HUES64 (cell line): ENCODE data around the gene FADD.

ENCODE experiments used
- H3K27ac ChIP-seq: 2 replicates; pipeline ENCODE4 v1.7.0; 2013; ENCODE audit warnings: low read depth, low read length, inconsistent platforms
- H3K27me3 ChIP-seq: 2 replicates; pipeline ENCODE4 v1.6.1; 2013; ENCODE audit warnings: mild to moderate bottlenecking, low read length; ENCODE audit not compliant: insufficient read depth
- H3K36me3 ChIP-seq: 2 replicates; pipeline ENCODE4 v1.6.1; 2013; ENCODE audit warnings: mild to moderate bottlenecking, low read length; ENCODE audit not compliant: insufficient read depth
- H3K4me1 ChIP-seq: 2 replicates; pipeline ENCODE4 v1.6.1; 2013; ENCODE audit warnings: mild to moderate bottlenecking, low read length, moderate library complexity; ENCODE audit not compliant: insufficient read depth
- H3K4me3 ChIP-seq: 2 replicates; pipeline ENCODE4 v1.5.1; 2013; ENCODE audit warnings: mild to moderate bottlenecking, low read length, moderate library complexity
- H3K9ac ChIP-seq: 2 replicates; pipeline ENCODE4 v1.6.1; 2013; ENCODE audit warnings: mild to moderate bottlenecking, low read depth, low read length
- H3K9me3 ChIP-seq: 2 replicates; pipeline ENCODE4 v1.6.1; 2013; ENCODE audit warnings: low read depth, low read length; ENCODE audit not compliant: insufficient read depth
- WGBS: fragments of 150-250, 120-280 bp; methylation state at CpG from one replicate; pipeline ENCODE4 v1.1.7; 2013; ENCODE audit warnings: missing lambda C conversion rate; 5-methylcytosine and 5-hydroxymethylcytosine counted together

Gene FADD

DNA sequence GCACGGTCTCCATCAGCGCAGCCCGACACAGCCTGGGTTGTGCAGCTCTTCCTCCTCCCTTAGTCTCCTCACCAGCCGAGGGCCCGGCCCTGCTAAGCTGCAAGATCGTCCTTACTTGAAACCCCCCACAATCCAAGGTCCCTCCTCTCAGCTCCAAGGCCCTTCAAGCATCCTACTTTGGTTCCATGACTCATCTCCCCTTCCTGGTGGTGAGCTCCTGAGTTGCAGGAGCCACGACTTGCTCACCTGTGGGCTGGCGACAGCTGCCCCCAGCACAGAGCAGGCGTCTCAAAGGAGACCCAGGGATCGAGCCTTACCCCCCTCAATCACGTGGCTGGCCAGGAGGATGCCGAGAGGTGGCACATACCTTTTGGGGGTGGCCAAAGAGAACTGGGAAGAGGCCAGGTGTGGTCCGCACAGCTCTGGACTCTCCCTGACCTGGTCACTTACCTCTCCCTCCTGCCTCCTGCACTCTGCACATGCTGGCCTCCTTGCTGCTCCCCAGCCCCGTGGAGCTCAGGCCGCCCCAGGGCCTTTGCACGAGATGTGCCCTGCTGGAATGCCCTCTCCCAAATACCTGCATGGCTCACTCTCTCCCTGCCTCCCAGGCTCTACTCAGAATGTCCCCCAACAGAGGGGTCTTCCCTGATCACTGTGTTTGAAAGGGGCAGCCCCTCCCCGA, 35.2 kb upstream of the FADD start:
- no peak overlapping the region for H3K4me3 ChIP-seq
- H3K27ac ChIP-seq: no peak overlapping the region
- H3K9me3 ChIP-seq: no peaks in the 10 kb centered on the region
- 91% methylated on average over 17 of the region's 17 CpGs for WGBS
- no peaks in the 10 kb centered on the region for H3K27me3 ChIP-seq
- H3K4me1 ChIP-seq: no peaks in the 10 kb centered on the region
- no peak overlapping the region for H3K9ac ChIP-seq
- no peaks in the 10 kb centered on the region for H3K36me3 ChIP-seq

DNA sequence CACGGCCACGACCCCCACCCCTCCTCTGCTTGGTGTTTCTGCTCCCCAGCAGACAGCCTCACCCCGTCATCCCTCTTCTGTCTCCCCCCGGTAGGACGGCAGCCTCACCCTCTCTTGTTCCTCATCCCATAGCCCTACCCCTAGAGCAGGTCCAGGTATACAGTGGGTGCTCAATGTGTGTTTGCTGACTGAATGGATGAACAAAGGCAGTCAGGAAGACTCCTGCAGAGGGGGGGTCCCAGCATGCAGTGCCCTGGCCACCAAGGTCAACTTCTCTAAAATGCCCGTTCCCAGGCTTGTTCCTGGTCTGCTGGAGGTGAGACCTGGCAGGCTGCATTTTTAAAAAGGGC, 34.7 kb upstream of the FADD start:
- Histone ChIP-seq H3K27ac (no peak overlapping the region), H3K4me1 (no peaks in the 10 kb centered on the region), H3K9me3 (no peaks in the 10 kb centered on the region), H3K36me3 (no peaks in the 10 kb centered on the region), H3K27me3 (no peaks in the 10 kb centered on the region), H3K9ac (no peak overlapping the region), H3K4me3 (no peak overlapping the region)
- WGBS: 94% methylated on average over 5 of the region's 6 CpGs

DNA sequence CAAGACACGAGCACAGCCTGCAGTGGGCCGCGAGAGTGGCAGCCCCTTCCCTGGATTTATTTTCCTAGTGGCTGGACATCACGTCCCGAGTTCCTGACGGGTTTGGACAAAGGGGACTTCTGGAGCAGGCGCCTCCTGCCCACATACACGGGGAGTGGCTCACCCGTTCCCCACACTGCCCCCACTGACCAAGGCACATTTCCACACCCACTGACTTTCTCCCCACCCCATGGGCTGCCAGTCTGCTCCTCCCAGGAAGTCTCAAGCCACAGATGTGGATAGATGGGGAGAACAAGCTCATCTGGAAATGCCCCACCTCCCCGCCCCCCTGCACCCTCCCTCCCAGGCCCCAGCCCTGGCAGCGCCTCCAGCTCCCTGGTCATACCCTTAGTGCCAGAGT, 34.0 kb upstream of the FADD start:
- WGBS: 93% methylated on average over 10 of the region's 11 CpGs
- Histone ChIP-seq H3K27ac (no peak overlapping the region), H3K4me1 (no peaks in the 10 kb centered on the region), H3K9me3 (no peaks in the 10 kb centered on the region), H3K36me3 (no peaks in the 10 kb centered on the region), H3K4me3 (no peak overlapping the region), H3K9ac (no peak overlapping the region), H3K27me3 (no peaks in the 10 kb centered on the region)

DNA sequence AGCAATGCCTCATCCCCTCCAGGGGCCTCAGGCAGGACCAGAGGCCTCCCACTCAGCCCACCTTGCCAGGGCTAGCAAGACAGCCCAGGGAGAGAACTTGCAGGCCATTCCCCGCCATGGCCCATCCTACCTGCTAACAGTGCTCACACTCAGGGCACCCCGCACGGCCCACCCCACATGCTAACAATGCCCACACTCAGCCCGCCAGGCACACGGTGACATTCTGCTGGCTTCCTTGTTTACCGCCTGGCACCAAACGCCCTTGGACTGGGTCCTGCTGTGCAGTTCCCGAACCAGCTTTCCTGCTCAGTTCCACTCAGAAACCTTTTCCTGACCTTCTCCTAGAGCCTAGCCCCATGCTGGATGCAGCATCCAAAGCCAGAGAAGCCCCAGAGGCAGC, 33.5 kb upstream of the FADD start:
- peaks cover 3% of the 10 kb centered on the region; the same call in 1 of the 2 replicates for H3K4me1 ChIP-seq
- no peaks in the 10 kb centered on the region for H3K9me3 ChIP-seq
- H3K4me3 ChIP-seq: no peak overlapping the region
- WGBS: 92% methylated on average over 8 of the region's 8 CpGs
- no peak overlapping the region for H3K27ac ChIP-seq
- no peaks in the 10 kb centered on the region for H3K27me3 ChIP-seq
- no peaks in the 10 kb centered on the region for H3K36me3 ChIP-seq
- no peak overlapping the region for H3K9ac ChIP-seq

DNA sequence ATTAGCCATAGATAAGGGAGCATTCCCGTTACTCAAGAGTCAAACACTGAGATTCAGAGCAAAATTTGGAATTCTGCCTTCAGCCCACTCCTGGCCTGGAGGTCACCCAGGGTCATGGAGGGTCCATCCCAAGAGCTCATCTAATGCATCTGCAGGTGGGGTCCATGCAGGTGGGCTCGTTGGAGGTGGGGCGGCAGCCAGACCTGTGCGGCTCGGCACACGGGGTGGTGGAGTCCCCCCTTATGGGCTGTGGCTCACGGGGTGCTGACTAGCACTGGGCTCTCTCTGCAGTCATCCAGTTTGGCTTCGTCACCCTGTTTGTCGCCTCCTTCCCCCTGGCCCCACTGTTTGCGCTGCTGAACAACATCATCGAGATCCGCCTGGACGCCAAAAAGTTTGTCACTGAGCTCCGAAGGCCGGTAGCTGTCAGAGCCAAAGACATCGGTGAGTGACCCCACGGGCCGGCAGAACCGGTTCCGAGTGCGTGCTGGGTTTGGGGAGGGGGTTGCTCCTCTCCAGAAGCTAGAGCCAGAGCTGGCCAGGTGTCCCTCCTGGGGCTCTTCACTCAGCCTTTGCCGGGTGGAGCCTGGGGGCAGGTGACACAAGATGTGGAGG, 32.4 kb upstream of the FADD start:
- WGBS: 95% methylated on average over 22 of the region's 22 CpGs

DNA sequence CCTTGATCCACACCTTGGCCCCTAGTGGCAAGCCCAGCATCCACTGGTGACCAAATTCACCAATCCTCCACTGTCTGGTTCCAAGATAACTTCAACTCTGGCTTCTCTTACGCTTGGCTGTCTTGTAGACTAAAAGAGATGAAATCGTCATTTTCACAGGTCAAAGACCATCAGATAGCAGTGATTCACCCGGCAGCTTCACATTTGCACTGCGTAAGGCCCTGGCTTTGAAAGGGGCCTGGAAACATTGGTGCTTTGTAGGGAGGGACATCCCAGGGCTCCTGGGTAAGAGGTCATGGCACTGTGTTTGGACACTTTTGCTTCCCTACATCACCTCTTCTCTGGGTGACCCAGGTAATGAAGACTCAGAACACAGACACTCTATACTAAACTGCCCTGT, 30.1 kb upstream of the FADD start:
- Histone ChIP-seq H3K27ac (no peak overlapping the region), H3K9ac (no peak overlapping the region), H3K36me3 (no peaks in the 10 kb centered on the region), H3K27me3 (no peaks in the 10 kb centered on the region), H3K4me1 (peaks cover 12% of the 10 kb centered on the region; the same call in 1 of the 2 replicates), H3K4me3 (no peak overlapping the region), H3K9me3 (no peaks in the 10 kb centered on the region)
- 92% methylated on average over 4 of the region's 4 CpGs for WGBS

More for the DNA sequence above, 32.4 kb upstream of the FADD start:
- no peaks in the 10 kb centered on the region for H3K27me3 ChIP-seq
- no peak overlapping the region for H3K27ac ChIP-seq
- H3K4me3 ChIP-seq: no peak overlapping the region
- H3K9me3 ChIP-seq: no peaks in the 10 kb centered on the region
- peaks cover 12% of the 10 kb centered on the region; the same call in 1 of the 2 replicates for H3K4me1 ChIP-seq
- H3K36me3 ChIP-seq: no peaks in the 10 kb centered on the region
- no peak overlapping the region for H3K9ac ChIP-seq

DNA sequence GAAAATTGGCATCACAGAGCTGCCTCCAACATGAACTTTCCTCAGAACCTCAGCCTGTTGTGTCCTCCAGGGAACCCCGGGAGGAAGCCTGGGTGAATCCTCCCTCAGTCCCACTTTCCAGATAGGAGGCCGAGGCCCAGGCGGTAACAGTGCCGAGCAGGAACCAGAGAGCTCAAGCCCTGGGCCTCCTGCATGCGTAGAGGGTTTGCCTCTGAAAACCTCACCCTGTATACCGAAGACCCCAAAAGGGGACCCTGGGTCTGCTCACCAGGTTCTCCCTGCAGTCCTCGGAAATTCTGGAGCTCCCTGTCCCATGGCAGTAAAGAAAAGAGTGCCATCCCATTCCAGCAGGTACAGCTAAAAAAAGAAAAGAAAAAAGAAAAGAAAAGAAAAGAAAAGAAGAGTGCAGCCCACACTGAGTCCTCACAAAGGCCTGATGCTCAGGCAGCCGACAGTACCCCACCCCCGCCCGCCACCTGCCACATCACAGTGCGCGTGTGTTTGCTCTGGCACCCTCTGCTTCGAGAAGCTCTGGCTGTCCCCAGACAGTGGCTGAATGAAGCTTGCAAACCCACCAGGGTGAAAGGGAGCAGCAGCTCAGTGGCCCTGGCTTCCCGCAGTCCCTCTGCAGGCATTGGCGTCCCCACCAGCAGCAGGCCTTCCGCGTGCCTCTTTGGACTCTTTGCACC, 28.4 kb upstream of the FADD start:
- H3K4me1 ChIP-seq: peaks cover 12% of the 10 kb centered on the region; the same call in 1 of the 2 replicates
- 84% methylated on average over 17 of the region's 17 CpGs for WGBS
- no peaks in the 10 kb centered on the region for H3K9me3 ChIP-seq
- no peak overlapping the region for H3K4me3 ChIP-seq
- H3K27ac ChIP-seq: no peak overlapping the region; the same call in 1 of the 2 replicates
- H3K27me3 ChIP-seq: no peaks in the 10 kb centered on the region
- H3K9ac ChIP-seq: no peak overlapping the region
- no peaks in the 10 kb centered on the region for H3K36me3 ChIP-seq

DNA sequence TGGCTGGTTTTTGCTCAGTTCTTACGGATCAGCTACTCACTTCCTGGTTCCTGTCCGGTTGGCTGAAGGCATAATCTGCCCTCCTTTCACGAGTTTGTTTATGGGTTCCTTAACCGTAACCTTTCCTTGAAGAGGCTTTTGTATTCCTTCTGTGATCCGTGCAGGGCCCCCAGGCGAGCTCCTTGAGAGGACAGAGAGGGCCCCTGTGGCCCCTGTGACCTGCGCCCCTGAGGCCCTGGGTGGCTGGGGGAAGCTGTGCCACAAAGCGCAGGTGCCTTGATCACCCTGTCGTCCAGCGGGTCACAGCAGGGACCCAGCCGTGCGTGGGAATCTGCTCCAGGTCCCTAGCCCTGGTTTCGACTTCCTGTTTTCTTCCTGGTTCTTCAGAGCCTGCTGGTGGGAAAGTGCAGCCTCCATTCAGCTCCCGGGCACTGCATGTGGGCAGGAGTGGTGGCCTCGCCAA, 27.8 kb upstream of the FADD start:
- H3K36me3 ChIP-seq: no peaks in the 10 kb centered on the region

DNA sequence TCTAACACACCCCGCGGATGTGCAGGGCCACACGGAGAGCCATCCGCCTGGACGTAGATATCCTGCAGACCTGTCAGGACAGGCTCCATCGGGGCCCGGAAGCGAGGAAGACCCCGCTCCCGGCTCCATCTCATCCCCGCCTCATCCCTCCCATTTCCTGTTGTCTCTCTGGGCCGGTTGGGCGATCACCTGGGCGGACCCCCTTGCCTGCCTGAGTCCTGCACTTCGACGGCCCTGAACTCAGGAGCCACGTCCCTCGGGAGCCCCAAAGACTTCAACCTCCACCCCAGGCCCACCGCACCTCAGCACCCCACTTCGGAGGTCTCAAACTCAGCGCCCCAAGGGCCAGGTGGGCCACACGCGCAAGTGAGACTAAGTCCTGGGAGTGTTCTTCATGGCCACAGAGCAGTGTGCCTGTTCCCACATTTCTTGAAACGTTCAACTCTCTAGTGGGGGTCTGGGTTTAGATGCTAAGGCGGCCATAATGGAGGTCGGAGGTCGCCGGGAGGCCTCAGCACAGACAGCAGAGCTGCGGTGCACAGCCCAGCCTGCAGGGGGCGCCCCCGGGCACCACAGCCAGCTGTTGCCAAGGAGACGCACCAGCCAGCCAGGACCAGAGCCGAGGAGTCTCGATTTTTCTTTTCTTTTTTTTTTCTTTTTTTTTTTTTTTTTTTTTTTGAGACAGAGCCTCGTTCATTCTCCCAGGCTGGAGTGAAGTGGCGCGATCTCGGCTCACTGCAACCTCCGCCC, 26.0 kb upstream of the FADD start:
- H3K36me3 ChIP-seq: no peaks in the 10 kb centered on the region
- H3K4me1 ChIP-seq: peaks cover 12% of the 10 kb centered on the region; the same call in 1 of the 2 replicates
- H3K9me3 ChIP-seq: no peaks in the 10 kb centered on the region
- WGBS: 90% methylated on average over 39 of the region's 39 CpGs
- no peak overlapping the region for H3K4me3 ChIP-seq
- H3K9ac ChIP-seq: no peak overlapping the region
- H3K27me3 ChIP-seq: no peaks in the 10 kb centered on the region
- no peak overlapping the region for H3K27ac ChIP-seq

More for the DNA sequence above, 27.8 kb upstream of the FADD start:
- Histone ChIP-seq H3K4me1 (peaks cover 12% of the 10 kb centered on the region; the same call in 1 of the 2 replicates), H3K27ac (no peak overlapping the region; the same call in 1 of the 2 replicates), H3K9me3 (no peaks in the 10 kb centered on the region), H3K9ac (no peak overlapping the region), H3K4me3 (no peak overlapping the region), H3K27me3 (no peaks in the 10 kb centered on the region)
- WGBS: 72% methylated on average over 15 of the region's 15 CpGs

DNA sequence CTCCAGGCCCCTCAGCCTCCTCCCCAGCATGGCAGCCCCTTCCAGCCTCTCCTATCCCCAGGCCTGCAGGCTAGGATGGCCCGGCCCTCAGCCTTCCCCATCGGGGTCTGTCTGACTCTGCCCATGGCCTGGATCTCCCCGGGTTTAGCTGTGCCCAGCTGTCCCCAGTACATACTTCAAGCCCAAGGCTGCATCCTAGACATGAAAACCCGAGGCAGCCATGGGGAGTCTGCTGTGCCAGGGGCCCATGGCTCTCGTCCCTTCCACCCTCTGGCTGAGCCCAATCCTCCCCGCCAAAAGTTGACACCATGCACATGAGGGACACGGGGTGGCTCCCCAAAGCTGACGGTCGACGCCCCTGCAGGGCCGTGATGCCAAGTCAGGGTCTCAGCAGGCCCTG, 22.2 kb upstream of the FADD start:
- H3K36me3 ChIP-seq: no peaks in the 10 kb centered on the region
- no peak overlapping the region for H3K27ac ChIP-seq
- no peaks in the 10 kb centered on the region for H3K4me1 ChIP-seq
- no peak overlapping the region for H3K9ac ChIP-seq
- no peaks in the 10 kb centered on the region for H3K9me3 ChIP-seq
- H3K4me3 ChIP-seq: no peak overlapping the region
- H3K27me3 ChIP-seq: no peaks in the 10 kb centered on the region
- 90% methylated on average over 11 of the region's 11 CpGs for WGBS

DNA sequence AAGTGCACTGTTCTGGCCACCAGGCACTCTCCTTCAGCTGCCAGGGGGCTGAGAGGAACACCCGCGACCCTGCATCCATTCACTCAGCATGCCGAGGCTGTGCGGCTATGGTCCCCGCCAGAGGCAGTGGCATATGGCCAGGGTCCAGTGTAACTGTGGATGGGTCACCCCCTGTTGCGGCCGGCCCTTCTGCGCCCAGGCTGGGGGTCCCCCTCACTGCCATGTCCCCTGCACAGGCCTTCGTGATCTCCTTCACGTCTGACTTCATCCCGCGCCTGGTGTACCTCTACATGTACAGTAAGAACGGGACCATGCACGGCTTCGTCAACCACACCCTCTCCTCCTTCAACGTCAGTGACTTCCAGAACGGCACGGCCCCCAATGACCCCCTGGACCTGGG, 20.8 kb upstream of the FADD start:
- Histone ChIP-seq H3K27ac (no peak overlapping the region), H3K4me3 (no peak overlapping the region), H3K9me3 (no peaks in the 10 kb centered on the region), H3K9ac (no peak overlapping the region), H3K4me1 (no peaks in the 10 kb centered on the region), H3K36me3 (no peaks in the 10 kb centered on the region), H3K27me3 (no peaks in the 10 kb centered on the region)
- 94% methylated on average over 18 of the region's 18 CpGs for WGBS
